B cell (primary cell): Measurements from ENCODE around the gene SLC6A18. TPM values are rescaled to one million over a fixed set of nuclear protein-coding genes. Genes with fewer than 3 reads are reported as not detected.

Experiments used
- ATAC-seq: fragments of 200-7000 bp; cut with Tn5 transposase; one replicate; pipeline ENCODE4 v1.10.0; 2021; ENCODE audit warnings: low read depth, mild to moderate bottlenecking, moderate number of reproducible peaks, moderate library complexity
- CTCF ChIA-PET: fragments of 350-600 bp; sonication (Branson Sonifier 250); formaldehyde crosslinking; loops from one replicate; lab custom pipeline; 2021; ENCODE audit warnings: antibody characterized with exemption, inconsistent platforms; lab: Charles Lee
- POLR2A ChIA-PET: fragments of 350-600 bp; sonication (Branson Sonifier 250); formaldehyde crosslinking; loops from one replicate; lab custom pipeline; 2021; ENCODE audit warnings: antibody characterized with exemption; lab: Charles Lee
- DNase-seq: peaks from one replicate; pipeline ENCODE4 v3.0.0; 2013
- H2AFZ ChIP-seq: 2 replicates; pipeline ENCODE4 v1.6.1; 2012; ENCODE audit warnings: mild to moderate bottlenecking, low read depth, low read length; ENCODE audit not compliant: insufficient read depth, poor library complexity, severe bottlenecking
- H3K27ac ChIP-seq, 2 donors: 1 replicate in 1 of 2; 2 replicates in 1 of 2; pipeline ENCODE4 v1.5.1; 2012 to 2013; ENCODE audit warnings: low read length in 2 of 2, mild to moderate bottlenecking in 2 of 2, moderate library complexity in 1 of 2
- H3K27me3 ChIP-seq, 4 experiments: fragments of 200-600 bp in 1 of 4; sonication (generic) in 1 of 4; replicated peaks in 1 of 4; 1 replicate in 2 of 4; 2 replicates in 2 of 4; pipeline versions ENCODE4 v1.6.1 to v1.7.0; 2013 to 2016; ENCODE audit warnings: low read length in 3 of 4, mild to moderate bottlenecking in 2 of 4, mixed read lengths in 1 of 4, moderate library complexity in 1 of 4; ENCODE audit not compliant: insufficient read depth in 4 of 4, control insufficient read depth in 3 of 4; ENCODE audit errors: control extremely low read depth in 1 of 4
- H3K36me3 ChIP-seq, 2 experiments: replicated peaks in 1 of 2; 1 replicate in 1 of 2; 2 replicates in 1 of 2; pipeline versions ENCODE4 v1.6.1 to v1.7.1; 2013; ENCODE audit warnings: low read length in 1 of 2; ENCODE audit not compliant: insufficient read depth in 2 of 2, control insufficient read depth in 1 of 2; ENCODE audit errors: control extremely low read depth in 1 of 2, extremely low read depth in 1 of 2
- H3K4me1 ChIP-seq, 2 donors: fragments of 200-600 bp in 1 of 2; sonication (generic) in 1 of 2; 1 replicate in 1 of 2; 2 replicates in 1 of 2; pipeline versions ENCODE4 v1.5.1 to v1.6.1; 2013 to 2017; ENCODE audit warnings: low read length in 2 of 2; ENCODE audit not compliant: control insufficient read depth in 2 of 2, insufficient read depth in 2 of 2
- H3K4me2 ChIP-seq: replicated peaks from 2 replicates; pipeline ENCODE3; 2012; ENCODE audit warnings: mild to moderate bottlenecking, low read depth, low read length; ENCODE audit not compliant: poor library complexity, severe bottlenecking
- H3K4me3 ChIP-seq, 5 experiments: fragments of 200-600 bp in 1 of 5; sonication (generic) in 1 of 5; 1 replicate in 3 of 5; 2 replicates in 2 of 5; pipeline versions ENCODE4 v1.5.1 to v1.7.0; 2011 to 2016; ENCODE audit warnings: low read length in 4 of 5, mild to moderate bottlenecking in 4 of 5, low read depth in 2 of 5, control low read depth in 1 of 5, moderate library complexity in 1 of 5; ENCODE audit not compliant: insufficient read depth in 1 of 5; ENCODE audit errors: control extremely low read depth in 1 of 5, extremely low read depth in 1 of 5
- H3K79me2 ChIP-seq: fragments of 200-600 bp; sonication (generic); one replicate; pipeline ENCODE4 v1.6.0; 2016; ENCODE audit warnings: low read length; ENCODE audit not compliant: control insufficient read depth, insufficient read depth
- H3K9ac ChIP-seq: fragments of 200-600 bp; sonication (generic); 2 replicates; pipeline ENCODE4 v1.6.1; 2017; ENCODE audit warnings: mild to moderate bottlenecking, low read length, moderate library complexity
- H3K9me3 ChIP-seq, 3 donors: one replicate each; pipeline versions ENCODE4 v1.6.1 to v1.7.1; 2013; ENCODE audit warnings: low read length in 2 of 3; ENCODE audit not compliant: control insufficient read depth in 2 of 3, insufficient read depth in 1 of 3; ENCODE audit errors: control extremely low read depth in 1 of 3
- H4K20me1 ChIP-seq: 2 replicates; pipeline ENCODE4 v1.6.0; 2012; ENCODE audit warnings: mild to moderate bottlenecking, low read length; ENCODE audit not compliant: insufficient read depth, control insufficient read depth, poor library complexity, severe bottlenecking
- H3K27ac Mint-ChIP-seq: one replicate; pipeline ENCODE4 v1.8.0; 2021; ENCODE audit warnings: mixed read lengths
- H3K27me3 Mint-ChIP-seq: one replicate; pipeline ENCODE4 v1.8.0; 2021; ENCODE audit warnings: mixed read lengths
- H3K4me1 Mint-ChIP-seq: one replicate; pipeline ENCODE4 v1.8.0; 2021; ENCODE audit warnings: mixed read lengths
- H3K4me3 Mint-ChIP-seq: one replicate; pipeline ENCODE4 v1.8.0; 2021; ENCODE audit warnings: mixed read lengths
- H3K9me3 Mint-ChIP-seq: one replicate; pipeline ENCODE4 v1.8.0; 2022; ENCODE audit warnings: mixed read lengths; ENCODE audit not compliant: insufficient read depth
- EZH2 ChIP-seq: IDR thresholded peaks from 2 replicates; pipeline ENCODE4 v1.6.1; 2012; ENCODE audit warnings: borderline replicate concordance, low read depth, mild to moderate bottlenecking, moderate library complexity, low read length; ENCODE audit not compliant: insufficient read depth, poor library complexity, severe bottlenecking
- WGBS: methylation state at CpG from one replicate; pipeline ENCODE4 v1.1.5; 2013; ENCODE audit warnings: missing lambda C conversion rate; ENCODE audit not compliant: insufficient coverage; 5-methylcytosine and 5-hydroxymethylcytosine counted together
- intact Hi-C: fragments of 100-400 bp; cut with micrococcal nuclease; formaldehyde crosslinking; loops from one replicate; pipeline ENCODE4 v1.10.0; 2022
- polyA plus RNA-seq: library from polyadenylated mRNA; depleted of rRNA; stranded (reverse); fragments of >200 nt; gene quantifications from 2 replicates; pipeline ENCODE4 v1.2.3, GENCODE V29; 2012
- total RNA-seq, 2 donors: library from RNA; stranded (reverse); fragments of 120-200 nt in 1 of 2; gene quantifications; 1 replicate in 1 of 2; 2 replicates in 1 of 2; pipeline versions ENCODE4 v1.2.3 to v1.2.4, GENCODE V29; 2013 to 2022
- TF ChIP-seq, protein P1 (sequence below): fragments of 200-600 bp; IDR thresholded peaks from one replicate; pipeline ENCODE4 v1.8.0; 2022; ENCODE audit warnings: antibody characterized with exemption, mild to moderate bottlenecking

Gene SLC6A18
- total and polyA plus RNA-seq, 2 donors (not counting 1 experiment from before 2014, with no cell fraction given), result not detected

DNA sequence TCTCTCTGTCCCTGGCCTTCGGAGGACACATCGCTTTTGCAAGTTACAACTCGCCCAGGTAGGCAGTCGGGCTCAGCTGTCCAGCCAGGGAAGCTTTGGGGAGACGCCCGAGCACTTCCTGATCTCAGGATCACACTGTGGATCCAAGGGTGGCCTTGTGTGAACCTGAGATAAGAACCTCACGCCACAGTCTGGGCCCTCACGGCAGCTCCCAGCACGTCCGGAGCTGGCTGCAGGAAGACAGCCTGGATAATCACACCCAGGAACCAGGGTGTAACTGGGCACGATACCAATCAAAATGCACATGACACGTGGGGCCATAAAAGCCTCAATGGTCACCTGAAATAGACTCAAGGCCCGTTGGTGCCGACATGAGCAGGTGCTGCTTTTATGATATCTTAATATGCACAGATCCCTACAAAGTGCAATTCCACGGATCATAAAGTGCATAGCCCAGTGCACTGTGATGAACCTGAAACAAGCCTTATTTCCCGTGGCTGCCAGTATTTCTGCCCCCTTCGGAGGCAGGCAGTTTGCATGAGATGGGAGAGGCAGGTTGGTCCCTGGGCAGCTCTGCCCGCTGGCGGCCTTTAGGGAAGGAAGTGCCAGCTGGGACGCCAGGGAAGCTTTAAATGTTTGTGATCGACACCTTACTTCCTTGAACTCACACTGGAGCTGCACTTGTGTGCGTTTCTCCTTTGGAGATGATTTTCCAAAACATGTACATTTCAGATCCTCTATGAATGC is 14.5 kb downstream of the SLC6A18 start:
- ATAC-seq (no peak), DNase-seq (no peak)
- no peak overlapping the region for H3K4me2 ChIP-seq
- H3K9ac ChIP-seq, result no peak overlapping the region
- no peak overlapping the region for H2AFZ ChIP-seq
- peaks cover 0 to 26% (median 16%) of the 10 kb centered on the region in 3 donors for H3K9me3 ChIP-seq
- H4K20me1 ChIP-seq, result no peaks in the 10 kb centered on the region
- intact Hi-C loops, result no loop called here
- Mint-ChIP-seq H3K27me3 (no peaks in the 10 kb centered on the region), H3K4me3 (no peak overlapping the region), H3K27ac (no peak overlapping the region), H3K9me3 (peaks cover 9% of the 10 kb centered on the region), H3K4me1 (no peaks in the 10 kb centered on the region)
- no peak overlapping the region for H3K27ac ChIP-seq
- H3K4me3 ChIP-seq, result no peak overlapping the region
- 78% methylated on average over 19 of the region's 22 CpGs for WGBS
- H3K27me3 ChIP-seq, result no peaks in the 10 kb centered on the region
- CTCF ChIA-PET, result no interaction called here
- POLR2A ChIA-PET, result no interaction called here
- no peaks in the 10 kb centered on the region for H3K36me3 ChIP-seq
- H3K4me1 ChIP-seq, result no peaks in the 10 kb centered on the region
- H3K79me2 ChIP-seq, result no peaks in the 10 kb centered on the region
- TF ChIP-seq, protein P1, sequence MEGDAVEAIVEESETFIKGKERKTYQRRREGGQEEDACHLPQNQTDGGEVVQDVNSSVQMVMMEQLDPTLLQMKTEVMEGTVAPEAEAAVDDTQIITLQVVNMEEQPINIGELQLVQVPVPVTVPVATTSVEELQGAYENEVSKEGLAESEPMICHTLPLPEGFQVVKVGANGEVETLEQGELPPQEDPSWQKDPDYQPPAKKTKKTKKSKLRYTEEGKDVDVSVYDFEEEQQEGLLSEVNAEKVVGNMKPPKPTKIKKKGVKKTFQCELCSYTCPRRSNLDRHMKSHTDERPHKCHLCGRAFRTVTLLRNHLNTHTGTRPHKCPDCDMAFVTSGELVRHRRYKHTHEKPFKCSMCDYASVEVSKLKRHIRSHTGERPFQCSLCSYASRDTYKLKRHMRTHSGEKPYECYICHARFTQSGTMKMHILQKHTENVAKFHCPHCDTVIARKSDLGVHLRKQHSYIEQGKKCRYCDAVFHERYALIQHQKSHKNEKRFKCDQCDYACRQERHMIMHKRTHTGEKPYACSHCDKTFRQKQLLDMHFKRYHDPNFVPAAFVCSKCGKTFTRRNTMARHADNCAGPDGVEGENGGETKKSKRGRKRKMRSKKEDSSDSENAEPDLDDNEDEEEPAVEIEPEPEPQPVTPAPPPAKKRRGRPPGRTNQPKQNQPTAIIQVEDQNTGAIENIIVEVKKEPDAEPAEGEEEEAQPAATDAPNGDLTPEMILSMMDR, result no peak

DNA sequence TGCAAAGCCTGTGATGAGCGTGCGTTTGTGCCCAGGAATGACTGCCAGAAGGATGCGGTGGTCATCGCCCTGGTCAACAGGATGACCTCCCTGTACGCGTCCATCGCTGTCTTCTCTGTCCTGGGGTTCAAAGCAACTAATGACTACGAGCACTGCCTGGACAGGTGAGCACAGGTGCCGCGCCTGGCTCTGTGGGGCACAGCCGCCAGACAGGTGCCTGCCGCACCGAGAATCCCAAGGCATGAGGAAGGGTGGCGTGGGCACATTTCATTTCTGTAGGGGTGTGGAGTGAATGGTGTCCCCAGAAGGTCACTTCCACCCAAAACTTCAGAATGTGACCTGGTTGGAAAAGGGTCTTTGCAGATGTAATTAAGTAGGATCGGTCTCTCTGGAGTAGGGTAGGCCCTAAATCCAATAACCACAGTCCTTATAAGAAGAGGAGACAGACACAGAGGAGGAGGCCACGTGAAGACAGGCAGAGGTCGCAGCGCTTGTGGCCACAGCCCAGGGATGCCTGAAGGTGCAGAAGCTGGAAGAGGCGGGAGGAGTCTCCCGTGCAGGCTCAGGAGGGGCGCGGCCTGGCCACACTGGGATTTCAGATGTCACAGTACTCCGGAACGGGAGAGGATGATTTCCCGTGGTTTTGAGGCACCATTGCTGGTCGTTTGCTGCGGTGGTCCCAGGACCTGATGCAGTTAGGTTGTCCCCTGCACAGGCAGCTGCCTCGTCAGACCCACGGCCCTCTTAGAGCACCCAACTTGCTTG is 15.5 kb downstream of the SLC6A18 start:
- no peak for TF ChIP-seq EZH2
- TF ChIP-seq, protein P1, result no peak
- Histone ChIP-seq H3K27me3 (peaks cover 0 to 6% (median 1%) of the 10 kb centered on the region in 4 experiments), H4K20me1 (no peaks in the 10 kb centered on the region), H3K4me3 (no peak overlapping the region), H3K27ac (no peak overlapping the region), H2AFZ (no peak overlapping the region), H3K4me2 (no peak overlapping the region), H3K9ac (no peak overlapping the region), H3K79me2 (no peaks in the 10 kb centered on the region), H3K4me1 (no peaks in the 10 kb centered on the region), H3K36me3 (no peaks in the 10 kb centered on the region), H3K9me3 (peaks cover 0 to 16% (median 9%) of the 10 kb centered on the region in 3 donors)
- intact Hi-C loops, result no loop called here
- no peak for DNase-seq
- Mint-ChIP-seq H3K9me3 (peaks cover 7% of the 10 kb centered on the region), H3K27ac (no peak overlapping the region), H3K4me3 (no peak overlapping the region), H3K4me1 (no peaks in the 10 kb centered on the region), H3K27me3 (no peaks in the 10 kb centered on the region)
- ATAC-seq, result no peak
- CTCF ChIA-PET, result no interaction called here
- POLR2A ChIA-PET, result no interaction called here
- WGBS, result 94% methylated on average over 28 of the region's 29 CpGs
